ENCODE measurements around the gene KDM3B. TPM values are rescaled to one million over a fixed set of nuclear protein-coding genes. Genes with fewer than 3 reads are reported as not detected.

KDM3B gene
- total and polyA plus RNA-seq, 9 of the 15 experiments (the other 6 are each of a cell fraction or from before 2014, with no cell fraction given): 13.8 to 62.8 (median 41.9) TPM

DNA sequence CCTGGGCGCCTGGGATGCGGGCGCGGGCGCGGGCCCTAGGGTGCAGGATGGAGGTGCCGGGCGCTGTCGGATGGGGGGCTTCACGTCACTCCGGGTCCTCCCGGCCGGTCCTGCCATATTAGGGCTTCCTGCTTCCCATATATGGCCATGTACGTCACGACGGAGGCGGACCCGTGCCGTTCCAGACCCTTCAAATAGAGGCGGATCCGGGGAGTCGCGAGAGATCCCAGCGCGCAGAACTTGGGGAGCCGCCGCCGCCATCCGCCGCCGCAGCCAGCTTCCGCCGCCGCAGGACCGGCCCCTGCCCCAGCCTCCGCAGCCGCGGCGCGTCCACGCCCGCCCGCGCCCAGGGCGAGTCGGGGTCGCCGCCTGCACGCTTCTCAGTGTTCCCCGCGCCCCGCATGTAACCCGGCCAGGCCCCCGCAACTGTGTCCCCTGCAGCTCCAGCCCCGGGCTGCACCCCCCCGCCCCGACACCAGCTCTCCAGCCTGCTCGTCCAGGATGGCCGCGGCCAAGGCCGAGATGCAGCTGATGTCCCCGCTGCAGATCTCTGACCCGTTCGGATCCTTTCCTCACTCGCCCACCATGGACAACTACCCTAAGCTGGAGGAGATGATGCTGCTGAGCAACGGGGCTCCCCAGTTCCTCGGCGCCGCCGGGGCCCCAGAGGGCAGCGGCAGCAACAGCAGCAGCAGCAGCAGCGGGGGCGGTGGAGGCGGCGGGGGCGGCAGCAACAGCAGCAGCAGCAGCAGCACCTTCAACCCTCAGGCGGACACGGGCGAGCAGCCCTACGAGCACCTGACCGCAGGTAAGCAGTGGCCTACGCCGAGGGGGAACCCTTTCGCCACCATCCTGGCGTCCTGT is 113.0 kb downstream of the KDM3B start, which contains the start of gene EGR1 (continued):
- peak; percentile 81 for TF ChIP-seq CREB1 (IDR thresholded peaks at IDR 0.05)
- TF ChIP-seq CREB1 (CRISPR knock-in tag; IDR thresholded peaks at IDR 0.05): peak; percentile 61
- TF ChIP-seq ZBTB7A (IDR thresholded peaks at IDR 0.05; ENCODE audit: borderline replicate concordance, control insufficient read depth, low read depth, low read length): peak; percentile 74; the same call in 1 of the 2 replicates
- peak; percentile 96 for TF ChIP-seq POLR2B (IDR thresholded peaks at IDR 0.05; ENCODE audit: low read depth, partially characterized antibody)
- TF ChIP-seq, protein P1, sequence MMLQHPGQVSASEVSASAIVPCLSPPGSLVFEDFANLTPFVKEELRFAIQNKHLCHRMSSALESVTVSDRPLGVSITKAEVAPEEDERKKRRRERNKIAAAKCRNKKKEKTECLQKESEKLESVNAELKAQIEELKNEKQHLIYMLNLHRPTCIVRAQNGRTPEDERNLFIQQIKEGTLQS (IDR thresholded peaks at IDR 0.05): no peak
- TF ChIP-seq, protein P1 (CRISPR knock-in tag; conservative IDR thresholded peaks at IDR 0.05): 0 out of 2 replicates have a peak, but pooled peaks have one; percentile 54
- TF ChIP-seq PRPF4 (IDR thresholded peaks at IDR 0.05; ENCODE audit: insufficient read depth, low read depth, low read length, poor library complexity, severe bottlenecking): peak; percentile 99
- TF ChIP-seq TEAD1 (CRISPR knock-in tag; IDR thresholded peaks at IDR 0.05): peak in 1 of 2 experiments; percentile 28; a peak in 1 of 4 replicates
- TF ChIP-seq NFATC3 (IDR thresholded peaks at IDR 0.05): peak; percentile 14; the same call in 1 of the 2 replicates
- TF ChIP-seq IFI16 (CRISPR knock-in tag; IDR thresholded peaks at IDR 0.05): no peak
- TF ChIP-seq, protein P2, sequence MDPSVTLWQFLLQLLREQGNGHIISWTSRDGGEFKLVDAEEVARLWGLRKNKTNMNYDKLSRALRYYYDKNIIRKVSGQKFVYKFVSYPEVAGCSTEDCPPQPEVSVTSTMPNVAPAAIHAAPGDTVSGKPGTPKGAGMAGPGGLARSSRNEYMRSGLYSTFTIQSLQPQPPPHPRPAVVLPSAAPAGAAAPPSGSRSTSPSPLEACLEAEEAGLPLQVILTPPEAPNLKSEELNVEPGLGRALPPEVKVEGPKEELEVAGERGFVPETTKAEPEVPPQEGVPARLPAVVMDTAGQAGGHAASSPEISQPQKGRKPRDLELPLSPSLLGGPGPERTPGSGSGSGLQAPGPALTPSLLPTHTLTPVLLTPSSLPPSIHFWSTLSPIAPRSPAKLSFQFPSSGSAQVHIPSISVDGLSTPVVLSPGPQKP (CRISPR knock-in tag; IDR thresholded peaks at IDR 0.05): peak; percentile 96
- peak; percentile 94 for TF ChIP-seq LARP7 (IDR thresholded peaks at IDR 0.05)
- 0 out of 2 replicates have a peak, but pooled peaks have one; percentile 63 for TF ChIP-seq TGIF2 (CRISPR knock-in tag; IDR thresholded peaks at IDR 0.05)
- peak; percentile 65 for TF ChIP-seq ZNF263 (CRISPR knock-in tag; IDR thresholded peaks at IDR 0.05; ENCODE audit: borderline replicate concordance)
- peak; percentile 55 for TF ChIP-seq ZNF282 (CRISPR knock-in tag; IDR thresholded peaks at IDR 0.05)
- no peak for TF ChIP-seq ZNF780A (CRISPR knock-in tag; IDR thresholded peaks at IDR 0.05)
- peak; percentile 96; the same call in 1 of the 2 replicates for TF ChIP-seq NR1H2 (CRISPR knock-in tag; IDR thresholded peaks at IDR 0.05)
- TF ChIP-seq, protein P3, sequence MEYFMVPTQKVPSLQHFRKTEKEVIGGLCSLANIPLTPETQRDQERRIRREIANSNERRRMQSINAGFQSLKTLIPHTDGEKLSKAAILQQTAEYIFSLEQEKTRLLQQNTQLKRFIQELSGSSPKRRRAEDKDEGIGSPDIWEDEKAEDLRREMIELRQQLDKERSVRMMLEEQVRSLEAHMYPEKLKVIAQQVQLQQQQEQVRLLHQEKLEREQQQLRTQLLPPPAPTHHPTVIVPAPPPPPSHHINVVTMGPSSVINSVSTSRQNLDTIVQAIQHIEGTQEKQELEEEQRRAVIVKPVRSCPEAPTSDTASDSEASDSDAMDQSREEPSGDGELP (CRISPR knock-in tag; IDR thresholded peaks at IDR 0.05; ENCODE audit: borderline replicate concordance): peak; percentile 83
- peak; percentile 89 for TF ChIP-seq ZBTB1 (CRISPR knock-in tag; IDR thresholded peaks at IDR 0.05; ENCODE audit: borderline replicate concordance, low read depth)
- TF ChIP-seq ZNF12 (CRISPR knock-in tag; IDR thresholded peaks at IDR 0.05): peak; percentile 22; the same call in 1 of the 2 replicates
- peak; percentile 57; the same call in 1 of the 2 replicates for TF ChIP-seq TAF15 (IDR thresholded peaks at IDR 0.05; ENCODE audit: low read depth, low read length)
- peak; percentile 95 for TF ChIP-seq CHD1 (IDR thresholded peaks at IDR 0.05; ENCODE audit: low read length)
- TF ChIP-seq NELFE (IDR thresholded peaks at IDR 0.05; ENCODE audit: insufficient read depth, insufficient read length): peak; percentile 88
- TF ChIP-seq KHSRP (IDR thresholded peaks at IDR 0.05): no peak
